Omental fat pad (tissue), 4 donors: ENCODE results near the gene CISD3. TPM values are rescaled to one million over a fixed set of nuclear protein-coding genes. Genes with fewer than 3 reads are reported as not detected.
"Not testable (repeated sequence)": the region's sequence is repeated elsewhere in the genome, so short reads cannot be mapped to it uniquely, and the experiment has no call there.

Experiments
- ATAC-seq: fragments of 150-250 bp; one replicate; pipeline ENCODE4 v1.9.1; 2016; ENCODE audit warnings: mild to moderate bottlenecking, moderate library complexity; ENCODE audit not compliant: low FRiP score
- DNase-seq: peaks from one replicate; pipeline ENCODE4 v3.0.0-alpha.2; 2019; ENCODE audit warnings: low spot score
- CTCF ChIP-seq, 3 donors: fragments of 450-650 bp; IDR thresholded peaks; one replicate each; pipeline ENCODE4 v1.5.1; 2016 to 2017; ENCODE audit warnings: antibody characterized with exemption in 3 of 3, mild to moderate bottlenecking in 3 of 3, moderate library complexity in 2 of 3
- total RNA-seq, 4 donors: library from RNA; depleted of rRNA; stranded (reverse); fragments of >200 nt; gene quantifications; one replicate each; pipeline ENCODE4 v1.1.0, GENCODE V29; 2016

The CISD3 gene
- total RNA-seq, 4 donors from 2014 or later, result 7.6 to 25.5 (median 15.7) TPM

- no peak for TF ChIP-seq CTCF (IDR thresholded peaks at IDR 0.05)
- no peak for DNase-seq
- ATAC-seq, result no peak
Measured at GRCh38 chr17:38721802-38722201, 8.3 kb upstream of the CISD3 start.

GRCh38 chr17:38724337-38724988 is 5.7 kb upstream of the CISD3 start:
- ATAC-seq (no peak), DNase-seq (no peak)
- no peak for TF ChIP-seq CTCF (IDR thresholded peaks at IDR 0.05)

GRCh38 chr17:38725066-38725465 is 5.1 kb upstream of the CISD3 start:
- TF ChIP-seq CTCF (IDR thresholded peaks at IDR 0.05), result no peak
- DNase-seq (no peak), ATAC-seq (no peak)

- DNase-seq, ATAC-seq: not testable (repeated sequence)
Measured at GRCh38 chr17:38726145-38726544, 4.0 kb upstream of the CISD3 start.

GRCh38 chr17:38727736-38728135 is 2.4 kb upstream of the CISD3 start:
- no peak for TF ChIP-seq CTCF (IDR thresholded peaks at IDR 0.05)
- no peak for DNase-seq
- no peak for ATAC-seq

- no peak for ATAC-seq
- TF ChIP-seq CTCF (IDR thresholded peaks at IDR 0.05), result no peak
Measured at GRCh38 chr17:38728290-38728831, 1.8 kb upstream of the CISD3 start.

GRCh38 chr17:38729368-38729885 is 714 bp upstream of the CISD3 start:
- DNase-seq, result no peak
- ATAC-seq, result no peak
- TF ChIP-seq CTCF (IDR thresholded peaks at IDR 0.05), result no peak

More at GRCh38 chr17:38728290-38728831, 1.8 kb upstream of the CISD3 start:
- DNase-seq, result no peak
